Activated CD4-positive, alpha-beta T cell treated with anti-CD3 and anti-CD28 coated beads, Interleukin-2, amount 50 U/mL, for 1 hour (primary cell): ENCODE results near the gene MARK3.
"Not testable (repeated sequence)": the region's sequence is repeated elsewhere in the genome, so short reads cannot be mapped to it uniquely, and the experiment has no call there.

Source experiments
- DNase-seq: peaks from one replicate; pipeline ENCODE4 v3.0.0-alpha.2; 2020

Gene MARK3

GRCh38 chr14:103495854-103496253 lies 110.6 kb downstream of the MARK3 start:
- no peak for DNase-seq

DNA sequence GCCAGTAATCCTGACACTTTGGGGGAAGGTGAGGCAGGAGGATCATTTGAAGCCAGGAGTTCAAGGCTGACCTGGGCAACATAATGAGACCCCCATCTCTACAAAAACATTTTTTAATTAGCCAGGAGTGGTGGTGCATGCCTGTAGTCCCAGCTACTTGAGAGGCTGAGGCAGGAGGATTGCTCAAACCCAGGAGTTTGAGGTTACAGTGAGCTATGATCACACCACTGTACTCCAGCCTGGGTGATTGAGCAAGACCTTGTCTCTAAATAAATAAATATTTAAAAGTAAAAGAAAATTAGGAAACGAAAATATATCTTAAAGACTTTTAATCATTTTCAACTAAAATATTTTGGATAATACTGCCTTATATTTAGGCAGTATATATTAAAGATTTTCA lies 111.6 kb downstream of the MARK3 start:
- DNase-seq: no peak

DNA sequence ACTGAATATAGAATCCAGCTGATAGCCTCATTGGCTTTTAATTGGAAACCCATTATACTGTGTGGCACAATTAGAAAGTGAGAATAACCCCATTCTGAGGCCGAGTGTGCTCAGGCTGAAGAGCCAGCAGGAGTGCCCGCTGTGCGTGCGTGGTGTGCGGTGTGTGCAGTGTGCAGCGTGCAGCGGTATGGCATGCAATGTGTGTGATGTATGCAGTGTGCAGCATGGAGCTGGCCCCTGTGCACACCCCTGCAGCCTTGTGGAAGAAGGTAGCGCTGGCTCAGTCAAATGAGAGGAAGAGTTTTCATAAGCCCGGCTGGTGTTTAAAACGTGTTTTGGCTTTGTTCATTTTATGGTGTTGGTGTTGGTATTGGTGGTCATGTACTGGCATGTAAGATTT lies 114.5 kb downstream of the MARK3 start:
- no peak for DNase-seq

DNA sequence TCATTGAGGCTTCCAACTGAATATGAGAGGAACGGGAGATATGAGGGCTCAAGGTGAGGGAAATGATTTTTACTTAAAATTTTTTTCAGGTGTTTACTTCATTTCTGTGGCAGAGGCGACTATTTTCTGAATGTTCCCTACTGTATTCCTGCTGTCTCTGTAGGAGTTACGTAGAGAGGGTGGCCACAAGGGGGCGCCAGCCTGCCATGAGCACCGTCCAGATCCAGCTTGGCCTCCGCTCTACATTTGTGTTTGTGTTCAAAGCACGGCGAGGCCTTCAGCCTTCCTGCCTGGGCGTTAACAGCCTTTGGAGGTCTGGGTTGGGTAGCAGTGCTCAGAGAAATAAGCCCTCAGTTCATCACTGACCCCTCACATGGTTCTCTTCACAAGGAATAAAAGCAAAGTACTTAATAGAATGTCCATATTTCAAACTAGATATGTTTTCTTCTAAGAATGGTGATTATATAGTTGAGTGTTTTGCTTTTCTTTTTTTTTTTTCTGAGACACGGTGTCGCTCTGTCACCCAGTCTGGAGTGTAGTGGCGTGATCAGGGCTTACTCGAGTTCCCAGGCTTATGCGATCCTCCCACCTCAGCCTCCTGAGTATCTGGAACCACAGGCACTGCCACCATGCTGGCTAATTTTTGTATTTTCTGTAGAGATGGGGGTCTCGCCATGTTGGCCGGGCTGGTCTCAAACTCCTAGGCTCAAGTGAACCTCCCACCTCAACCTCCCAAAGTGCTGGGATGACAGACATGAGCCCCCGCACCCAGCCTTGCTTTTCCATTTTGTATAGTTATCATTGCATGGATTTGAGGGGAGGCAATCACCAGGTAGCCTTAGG lies 115.2 kb downstream of the MARK3 start:
- DNase-seq: peak; percentile 81

GRCh38 chr14:103501041-103501870 lies 116.0 kb downstream of the MARK3 start:
- no peak for DNase-seq

- DNase-seq: no peak
These were observed 116.9 kb downstream of the MARK3 start for GRCh38 chr14:103501921-103502669.

GRCh38 chr14:103502877-103503276 lies 117.7 kb downstream of the MARK3 start:
- no peak for DNase-seq

GRCh38 chr14:103503296-103503695 lies 118.1 kb downstream of the MARK3 start:
- DNase-seq: no peak

DNA sequence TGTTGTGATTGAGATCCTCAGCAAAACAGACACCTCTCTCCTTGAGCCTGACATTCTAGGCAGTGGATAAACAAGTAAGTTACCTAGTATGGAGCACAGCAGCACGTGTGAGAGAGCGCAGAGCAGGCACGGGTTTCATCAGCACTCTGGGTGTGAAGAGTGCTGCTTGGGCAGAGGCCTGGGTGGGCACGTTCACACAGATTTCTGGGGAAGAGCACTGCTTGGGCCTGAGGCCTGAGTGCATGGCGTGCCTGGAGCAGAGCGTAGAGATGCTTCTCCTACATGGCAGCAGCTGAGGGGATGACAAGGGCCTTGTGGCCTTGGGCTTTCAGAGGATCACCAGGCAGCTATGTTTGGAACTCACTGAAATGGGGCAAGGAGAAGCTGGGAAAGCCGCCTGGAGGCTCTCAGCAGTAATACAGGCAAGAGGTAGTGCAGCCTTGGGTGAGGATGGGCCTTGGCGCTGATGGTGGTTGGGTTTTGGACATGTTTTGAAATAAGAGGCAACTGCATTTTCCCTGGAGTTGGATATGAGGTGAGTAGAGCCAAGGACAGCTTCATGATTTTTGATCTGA lies 119.9 kb downstream of the MARK3 start:
- no peak for DNase-seq

DNA sequence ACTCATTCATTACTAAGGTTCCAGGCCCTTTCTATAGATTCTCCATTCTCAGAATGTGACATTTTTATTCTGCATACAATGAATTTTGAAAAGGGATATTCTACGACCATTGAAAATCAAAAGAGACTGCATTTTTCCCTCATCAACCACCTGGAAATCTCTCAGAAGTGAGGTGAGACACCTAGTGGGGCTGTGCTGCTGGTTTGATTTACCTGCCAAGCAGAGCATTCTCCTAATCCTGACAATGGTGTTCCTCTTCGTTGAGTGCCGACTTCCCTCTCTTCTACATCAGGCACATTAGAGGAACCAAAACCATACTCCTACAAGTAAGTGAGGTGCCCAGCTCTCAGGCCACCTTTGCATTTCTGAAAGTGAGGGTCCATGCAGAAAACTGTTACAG lies 122.5 kb downstream of the MARK3 start:
- DNase-seq: no peak

GRCh38 chr14:103508521-103509329 lies 123.5 kb downstream of the MARK3 start:
- no peak for DNase-seq

- DNase-seq: no peak
These were observed 124.9 kb downstream of the MARK3 start for GRCh38 chr14:103509864-103510723.

DNA sequence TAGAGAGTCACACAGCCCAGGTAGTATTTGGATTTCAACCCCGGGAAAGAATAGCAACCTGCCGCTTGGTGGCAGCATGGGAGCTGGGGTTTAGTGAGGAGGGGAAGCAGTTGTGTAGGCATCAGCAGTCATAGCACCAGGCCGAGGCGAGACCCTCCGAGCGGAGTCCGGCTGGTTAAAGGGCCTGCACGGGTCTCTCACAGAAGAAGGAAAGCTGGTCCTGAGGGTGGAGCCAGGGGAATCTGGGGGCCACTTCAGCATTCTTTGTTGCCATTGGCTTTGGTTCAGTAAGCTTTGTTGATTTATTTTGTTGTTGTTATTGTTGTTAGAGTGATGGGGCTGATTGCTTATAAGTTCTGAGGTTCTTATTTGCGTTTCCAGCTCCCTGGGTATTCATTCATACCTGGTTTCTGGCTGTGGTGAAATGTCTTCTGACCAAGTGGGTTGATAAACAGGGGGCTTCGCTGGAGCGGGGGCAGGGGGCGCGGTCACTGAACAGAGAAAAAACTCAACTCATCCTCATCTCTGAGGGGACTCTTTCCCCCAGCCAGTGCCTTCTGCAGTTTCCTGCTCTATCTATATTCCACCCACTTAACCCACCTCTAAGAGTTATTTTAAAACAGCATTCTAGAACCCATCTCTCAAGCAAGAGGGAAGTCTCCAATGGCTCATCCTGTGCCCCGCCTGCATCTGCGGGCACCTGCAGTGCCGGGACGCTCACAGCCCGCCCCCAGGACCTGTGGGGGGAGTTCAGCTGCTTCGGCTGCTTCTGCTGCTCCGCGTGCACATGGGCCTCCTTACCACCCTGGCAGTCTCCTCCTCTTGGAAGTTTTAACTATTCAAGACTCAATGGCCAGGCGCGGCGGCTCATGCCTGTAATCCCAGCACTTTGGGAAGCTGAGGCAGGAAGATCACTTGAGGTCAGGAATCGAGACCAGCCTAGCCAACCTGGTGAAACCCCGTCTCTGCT lies 125.8 kb downstream of the MARK3 start:
- DNase-seq: no peak

DNA sequence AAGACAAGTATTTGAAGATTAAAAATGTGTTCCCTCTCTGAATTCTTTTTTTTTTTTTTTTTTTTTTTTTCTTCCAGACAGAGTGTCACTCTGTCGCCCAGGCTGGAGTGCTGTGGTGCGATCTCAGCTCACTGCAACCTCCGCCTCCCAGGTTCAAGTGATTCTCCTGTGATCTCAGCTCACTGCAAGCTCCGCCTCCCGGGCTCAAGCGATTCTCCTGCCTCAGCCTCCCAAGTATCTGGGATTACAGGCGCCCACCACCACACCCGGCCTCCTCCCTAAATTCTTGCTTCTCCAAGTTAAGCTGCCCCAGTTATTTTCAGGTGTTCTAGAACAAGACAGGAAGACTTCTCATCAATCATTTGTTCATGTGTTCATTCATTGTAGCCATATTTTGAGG lies 127.0 kb downstream of the MARK3 start:
- not testable (repeated sequence) for DNase-seq

DNA sequence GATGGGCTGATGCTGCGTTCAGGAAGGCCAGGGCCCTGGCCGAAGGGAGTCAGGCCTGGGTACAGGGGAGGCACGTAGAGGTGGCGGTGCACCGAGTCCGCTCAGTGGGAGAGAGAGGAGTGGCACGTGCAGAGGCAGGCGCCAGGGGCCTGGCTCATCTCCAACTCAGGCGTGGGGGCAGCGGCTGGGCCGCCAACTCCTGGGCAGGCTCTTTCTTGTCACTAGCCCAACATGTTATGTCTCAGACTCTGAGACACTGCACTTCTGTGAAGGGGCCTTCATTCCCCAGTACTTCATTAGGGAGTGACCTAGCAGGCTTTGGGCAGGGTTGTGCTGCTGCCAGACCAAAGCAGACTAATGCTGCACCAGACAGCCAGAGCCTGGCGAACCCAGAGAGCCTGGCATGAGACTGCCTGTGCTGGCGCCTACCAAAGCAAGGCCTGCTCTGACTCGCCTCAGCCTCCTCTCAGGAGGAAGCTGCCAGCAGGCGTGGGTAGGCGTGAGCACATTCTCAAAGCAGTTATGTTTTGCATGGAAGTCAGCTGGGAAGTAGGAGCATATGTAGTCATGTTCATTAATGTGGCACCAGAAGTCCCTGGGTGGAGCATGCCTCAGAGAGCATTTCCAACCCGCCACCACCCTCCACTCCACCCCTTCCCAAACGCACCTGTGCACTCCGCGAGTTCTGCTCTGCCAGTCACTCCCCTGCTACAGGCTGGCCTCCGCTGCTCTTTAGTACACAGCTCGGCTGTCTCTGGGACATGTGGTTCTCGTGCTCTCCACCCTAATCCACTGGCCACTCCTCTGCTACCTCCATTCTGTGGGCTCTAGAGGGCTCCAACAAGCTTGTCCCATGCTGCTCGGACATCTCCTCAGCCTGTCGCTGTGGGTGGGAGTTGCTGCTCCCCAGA lies 127.7 kb downstream of the MARK3 start:
- no peak for DNase-seq

- DNase-seq: no peak
These were observed 129.6 kb downstream of the MARK3 start for GRCh38 chr14:103514596-103515421.

DNA sequence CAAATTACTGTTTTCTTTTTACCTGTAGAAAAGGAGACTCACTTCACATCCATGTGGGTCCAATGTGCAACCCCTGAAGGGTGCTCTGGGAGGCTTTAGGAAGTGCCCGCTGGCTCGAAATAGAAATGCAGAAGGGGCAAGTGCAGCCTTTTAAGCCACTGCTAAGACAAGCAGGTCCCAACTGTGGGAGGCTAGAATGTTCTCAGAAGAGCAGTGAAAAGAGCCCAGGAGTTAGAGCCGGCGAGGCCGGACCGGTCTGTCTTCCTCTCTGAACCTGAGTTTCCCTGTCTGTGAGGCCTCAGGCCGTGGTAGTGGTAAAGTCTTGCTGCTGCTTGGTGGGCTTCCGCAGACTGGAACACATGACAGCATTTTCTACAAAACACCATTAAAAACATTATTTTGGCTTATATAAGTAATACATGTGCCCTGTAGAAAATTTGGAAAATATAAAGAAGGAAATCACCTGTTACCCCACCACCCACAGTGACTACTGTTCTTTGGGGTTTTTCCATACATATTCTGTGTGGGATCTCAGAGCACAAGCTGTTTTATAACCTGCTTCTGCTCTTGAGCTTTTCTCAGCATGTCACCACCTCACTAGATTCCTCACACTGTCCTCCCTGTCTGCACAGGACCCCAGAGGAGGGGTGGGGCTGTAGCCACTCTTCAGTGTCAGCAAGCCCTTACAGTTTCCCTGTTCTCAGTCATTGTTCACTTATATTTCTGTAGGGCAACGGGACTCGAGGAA lies 131.4 kb downstream of the MARK3 start:
- DNase-seq: no peak
